Muscle of leg (tissue), 11 donors: ENCODE measurements around the gene ATXN2. TPM values are rescaled to one million over a fixed set of nuclear protein-coding genes. Genes with fewer than 3 reads are reported as not detected.

Experiments
- DNase-seq: peaks from one replicate; pipeline ENCODE4 v3.0.0; 2013
- H3K27ac ChIP-seq: one replicate; pipeline ENCODE4 v1.5.1; 2013; ENCODE audit warnings: mild to moderate bottlenecking, low read length, control low read depth
- H3K27me3 ChIP-seq: one replicate; pipeline ENCODE4 v1.6.1; 2013; ENCODE audit warnings: low read length; ENCODE audit not compliant: control insufficient read depth, insufficient read depth
- H3K36me3 ChIP-seq: one replicate; pipeline ENCODE4 v1.6.1; 2013; ENCODE audit warnings: low read length; ENCODE audit not compliant: control insufficient read depth, insufficient read depth
- H3K4me1 ChIP-seq: one replicate; pipeline ENCODE4 v1.6.1; 2013; ENCODE audit warnings: low read length; ENCODE audit not compliant: control insufficient read depth, insufficient read depth
- H3K4me3 ChIP-seq: one replicate; pipeline ENCODE4 v1.5.1; 2013; ENCODE audit warnings: low read length, control low read depth
- H3K9me3 ChIP-seq: replicated peaks from 2 replicates; pipeline ENCODE4 v1.6.1; 2013; ENCODE audit warnings: low read depth, low read length; ENCODE audit not compliant: control insufficient read depth
- WGBS: methylation state at CpG from one replicate; pipeline ENCODE4 v1.1.5; 2013; ENCODE audit warnings: missing lambda C conversion rate; ENCODE audit not compliant: insufficient coverage; 5-methylcytosine and 5-hydroxymethylcytosine counted together
- polyA plus RNA-seq, 8 donors: library from polyadenylated mRNA; unstranded; fragments of 120-200 nt; gene quantifications; one replicate each; pipeline versions ENCODE4 v1.2.1 to v1.2.3, GENCODE V29; 2013; ENCODE audit warnings: inconsistent platforms in 1 of 8, low replicate concordance in 1 of 8; ENCODE audit not compliant: insufficient read length in 8 of 8, insufficient read depth in 1 of 8
- total RNA-seq: library from RNA; stranded (reverse); fragments of 120-200 nt; gene quantifications from one replicate; pipeline ENCODE4 v1.2.4, GENCODE V29; 2013

ATXN2 gene
- total and polyA plus RNA-seq, 9 donors = 32.3 to 60.2 (median 50.0) TPM

DNA sequence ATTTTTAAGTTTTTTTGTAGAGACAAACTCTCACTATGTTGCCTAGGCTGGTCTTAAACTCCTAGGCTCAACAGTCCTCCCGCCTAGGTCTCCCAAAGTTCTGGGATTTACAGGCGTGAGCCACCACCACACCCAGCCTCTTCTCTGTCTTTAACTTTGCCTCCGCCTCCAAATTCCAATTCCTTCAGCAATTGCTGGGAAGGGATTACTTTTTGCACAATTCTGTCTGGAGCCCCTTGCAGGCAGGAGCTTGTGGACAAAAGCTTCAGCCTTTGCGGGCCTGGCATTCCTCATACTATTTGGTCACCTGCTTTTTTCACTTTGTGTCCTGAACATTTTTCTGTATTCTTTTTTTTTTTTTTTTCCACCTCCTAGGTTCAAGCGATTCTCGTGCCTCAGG lies 167.3 kb downstream of the ATXN2 start:
- Histone ChIP-seq H3K4me1 (peaks cover 52% of the 10 kb centered on the region), H3K27ac (peak overlapping the region; percentile 38), H3K27me3 (no peaks in the 10 kb centered on the region), H3K36me3 (peaks cover 2% of the 10 kb centered on the region), H3K9me3 (no peaks in the 10 kb centered on the region), H3K4me3 (no peak overlapping the region)
- DNase-seq = no peak
- WGBS = 71% methylated on average over 2 of the region's 6 CpGs

DNA sequence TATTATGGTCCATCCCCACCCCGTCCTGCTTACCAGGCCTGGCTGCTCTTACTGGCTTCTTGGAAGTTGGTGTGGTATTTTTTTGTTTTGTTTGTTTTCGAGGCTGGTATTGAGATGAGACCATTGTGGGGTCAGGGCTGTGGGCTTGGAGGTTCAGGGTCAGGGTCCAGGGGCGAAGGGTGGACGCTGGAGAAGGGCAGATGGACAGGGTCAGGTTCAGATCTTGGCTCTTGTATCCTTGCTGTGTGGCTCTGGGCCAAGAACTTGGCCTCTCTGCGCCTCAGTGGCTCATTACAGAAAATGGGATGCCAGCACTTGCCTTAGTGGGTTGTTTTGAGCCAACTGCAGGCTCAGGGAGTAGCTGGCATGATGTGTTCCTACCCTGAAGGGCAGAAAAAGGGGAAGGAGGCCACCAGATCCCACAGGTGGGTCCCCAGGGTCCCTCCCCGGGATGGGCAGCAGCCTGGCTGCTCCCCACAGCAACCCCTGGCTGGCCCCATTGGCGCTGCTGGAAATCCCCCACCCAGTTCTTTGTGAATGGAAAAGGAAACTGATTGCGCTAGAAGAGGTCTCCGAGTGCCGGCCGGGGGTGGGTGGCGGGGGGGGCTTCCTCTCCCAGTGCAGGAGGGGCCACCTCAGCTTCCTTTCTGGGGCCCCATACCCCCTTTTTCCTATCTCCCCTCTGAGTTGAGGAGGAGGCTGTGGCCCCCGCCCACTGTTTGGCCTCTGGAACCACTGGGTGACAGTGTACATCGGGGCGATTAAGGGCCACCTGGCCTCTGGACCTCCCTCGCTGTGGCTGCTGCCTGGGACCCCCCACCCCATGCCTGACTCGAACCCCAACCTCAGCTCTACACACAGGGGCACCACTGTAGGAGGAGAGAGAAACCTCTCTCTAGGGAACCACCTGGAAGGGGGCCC lies 168.4 kb downstream of the ATXN2 start:
- 71% methylated on average over 4 of the region's 17 CpGs for WGBS
- Histone ChIP-seq H3K27me3 (no peaks in the 10 kb centered on the region), H3K9me3 (no peaks in the 10 kb centered on the region), H3K36me3 (peaks cover 2% of the 10 kb centered on the region), H3K27ac (peak overlapping the region; percentile 87), H3K4me1 (peaks cover 43% of the 10 kb centered on the region), H3K4me3 (no peak overlapping the region)
- DNase-seq = no peak

GRCh38 chr12:111429828-111430432 lies 169.2 kb downstream of the ATXN2 start:
- H3K4me1 ChIP-seq = peaks cover 38% of the 10 kb centered on the region
- 57% methylated on average over 13 of the region's 21 CpGs for WGBS
- no peaks in the 10 kb centered on the region for H3K27me3 ChIP-seq
- H3K4me3 ChIP-seq = no peak overlapping the region
- peak overlapping the region; percentile 87 for H3K27ac ChIP-seq
- peaks cover 2% of the 10 kb centered on the region for H3K36me3 ChIP-seq
- no peaks in the 10 kb centered on the region for H3K9me3 ChIP-seq
- no peak for DNase-seq

DNA sequence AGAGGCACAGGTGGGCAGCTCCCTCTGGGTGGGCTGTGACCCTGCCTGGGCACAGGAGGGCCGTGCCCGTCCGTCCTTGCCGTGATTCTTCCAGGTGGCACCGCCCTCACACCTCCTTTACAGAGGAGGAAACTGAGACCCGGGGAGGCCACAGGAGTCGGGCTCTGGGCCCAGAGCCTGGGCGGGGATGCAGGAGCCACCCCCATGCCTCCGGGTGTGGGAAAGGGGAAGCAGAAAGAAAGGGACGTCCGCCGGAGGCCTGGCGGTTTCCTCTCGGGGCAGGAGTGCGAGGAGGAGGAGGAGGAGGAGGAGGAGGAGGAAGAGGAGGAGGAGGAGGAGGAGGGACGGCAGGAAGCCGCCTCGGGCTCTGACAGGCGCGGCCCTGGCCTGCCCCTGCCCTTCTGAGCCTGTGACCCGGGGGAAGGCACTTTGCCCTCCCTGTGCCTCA lies 170.4 kb downstream of the ATXN2 start:
- Histone ChIP-seq H3K27ac (peak overlapping the region; percentile 87), H3K27me3 (no peaks in the 10 kb centered on the region), H3K36me3 (peaks cover 2% of the 10 kb centered on the region), H3K4me1 (peaks cover 37% of the 10 kb centered on the region), H3K9me3 (no peaks in the 10 kb centered on the region), H3K4me3 (no peak overlapping the region)
- peak; percentile 67 for DNase-seq
- 60% methylated on average over 1 of the region's 21 CpGs for WGBS

GRCh38 chr12:111428081-111428727 lies 170.9 kb downstream of the ATXN2 start:
- DNase-seq = no peak

GRCh38 chr12:111427417-111428074 lies 171.6 kb downstream of the ATXN2 start:
- no peak for DNase-seq
- H3K27me3 ChIP-seq = no peaks in the 10 kb centered on the region
- no peak overlapping the region for H3K27ac ChIP-seq
- no peak overlapping the region for H3K4me3 ChIP-seq
- H3K36me3 ChIP-seq = peaks cover 2% of the 10 kb centered on the region
- H3K9me3 ChIP-seq = no peaks in the 10 kb centered on the region
- peaks cover 35% of the 10 kb centered on the region for H3K4me1 ChIP-seq
- WGBS = 75% methylated on average over 5 of the region's 7 CpGs

More at GRCh38 chr12:111428081-111428727, 170.9 kb downstream of the ATXN2 start:
- peak overlapping the region; percentile 62 for H3K27ac ChIP-seq
- WGBS = 93% methylated on average over 4 of the region's 9 CpGs
- no peak overlapping the region for H3K4me3 ChIP-seq
- H3K36me3 ChIP-seq = peaks cover 2% of the 10 kb centered on the region
- H3K27me3 ChIP-seq = no peaks in the 10 kb centered on the region
- no peaks in the 10 kb centered on the region for H3K9me3 ChIP-seq
- peaks cover 37% of the 10 kb centered on the region for H3K4me1 ChIP-seq

GRCh38 chr12:111426344-111427185 lies 172.6 kb downstream of the ATXN2 start:
- H3K27me3 ChIP-seq = no peaks in the 10 kb centered on the region
- 84% methylated on average over 10 of the region's 11 CpGs for WGBS
- DNase-seq = no peak
- H3K4me1 ChIP-seq = peaks cover 35% of the 10 kb centered on the region
- H3K36me3 ChIP-seq = peaks cover 2% of the 10 kb centered on the region
- no peak overlapping the region for H3K27ac ChIP-seq
- no peak overlapping the region for H3K4me3 ChIP-seq
- no peaks in the 10 kb centered on the region for H3K9me3 ChIP-seq

GRCh38 chr12:111425655-111426054 lies 173.5 kb downstream of the ATXN2 start:
- no peaks in the 10 kb centered on the region for H3K27me3 ChIP-seq
- 77% methylated on average over 5 of the region's 8 CpGs for WGBS
- peaks cover 4% of the 10 kb centered on the region for H3K36me3 ChIP-seq
- no peak overlapping the region for H3K4me3 ChIP-seq
- peaks cover 34% of the 10 kb centered on the region for H3K4me1 ChIP-seq
- H3K27ac ChIP-seq = no peak overlapping the region
- no peak for DNase-seq
- H3K9me3 ChIP-seq = no peaks in the 10 kb centered on the region

DNA sequence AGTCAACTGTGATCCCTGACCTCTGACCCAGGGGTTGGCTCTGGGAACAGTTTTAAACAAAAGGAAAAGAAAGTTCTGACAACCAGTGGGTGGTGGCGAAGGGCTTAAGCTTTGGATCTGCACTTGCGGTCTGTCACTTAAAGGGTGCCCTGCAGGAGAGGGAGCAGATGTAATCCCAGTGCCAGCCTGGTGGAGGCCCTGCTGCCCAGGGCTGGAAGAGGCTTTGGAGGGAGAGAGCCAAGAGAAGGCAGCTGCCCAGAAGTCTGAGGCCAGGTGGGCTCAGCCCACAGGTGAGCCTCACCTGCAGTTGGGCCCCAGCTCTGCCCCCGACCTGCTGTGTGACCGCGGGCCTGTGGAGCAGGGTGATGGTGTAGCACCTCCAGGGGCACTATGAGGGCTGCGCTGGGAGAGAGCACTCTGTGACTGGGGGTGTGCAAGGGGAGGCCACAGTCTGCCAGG lies 174.3 kb downstream of the ATXN2 start:
- peaks cover 25% of the 10 kb centered on the region for H3K4me1 ChIP-seq
- no peaks in the 10 kb centered on the region for H3K27me3 ChIP-seq
- 92% methylated on average over 6 of the region's 6 CpGs for WGBS
- H3K9me3 ChIP-seq = no peaks in the 10 kb centered on the region
- H3K27ac ChIP-seq = no peak overlapping the region
- no peak for DNase-seq
- peaks cover 11% of the 10 kb centered on the region for H3K36me3 ChIP-seq
- H3K4me3 ChIP-seq = no peak overlapping the region
